ENCODE results near the gene CXCL14. TPM values are rescaled to one million over a fixed set of nuclear protein-coding genes. Genes with fewer than 3 reads are reported as not detected.

Gene CXCL14
- total RNA-seq, 2 donors from 2014 or later: not detected

- H3K4me1 Mint-ChIP-seq (ENCODE audit: low read depth): no peaks in the 10 kb centered on the region
- H3K4me3 Mint-ChIP-seq: no peak overlapping the region
- peaks cover 2 to 8% of the 10 kb centered on the region in 2 donors for H3K9me3 Mint-ChIP-seq
- no peak for DNase-seq
- H3K36me3 Mint-ChIP-seq (ENCODE audit: insufficient read depth in 2 of 2): peaks cover 0 to 4% of the 10 kb centered on the region in 2 donors
- ATAC-seq (replicated peaks in 1 of 2): no peak
- peak overlapping the region; percentile 24 for H3K27ac Mint-ChIP-seq
- H3K27me3 Mint-ChIP-seq (ENCODE audit: low read depth): peaks cover 62% of the 10 kb centered on the region
These were observed 56.8 kb downstream of the CXCL14 start for GRCh38 chr5:135521964-135522363.

Other genes starting within 250 kb of the CXCL14 start
- gene MACROH2A1, start 179.8 kb downstream of the CXCL14 start, total RNA-seq: 100 to 1,000 TPM; 136 to 140 TPM
- not detected for gene DCANP1, start 131.6 kb downstream of the CXCL14 start, total RNA-seq
- gene TIFAB, start 126.6 kb downstream of the CXCL14 start, total RNA-seq: not detected
- gene NEUROG1, start 43.0 kb downstream of the CXCL14 start, total RNA-seq: not detected

Measured in activated T-cell treated with anti-CD3 and anti-CD28 coated beads, Interleukin-2, amount 50 U/mL, for 72 hours (primary cell).